ENCODE results near the gene DACH1. TPM values are rescaled to one million over a fixed set of nuclear protein-coding genes. Genes with fewer than 3 reads are reported as not detected.

DACH1 gene
- total RNA-seq, 4 donors from 2014 or later = 1.5 to 17.3 (median 3.3) TPM

GRCh38 chr13:71481046-71481445, 386.0 kb downstream of the DACH1 start:
- intact Hi-C loops (cut with DNase I; ENCODE audit: low total_unique reads) (loop anchor here (10.0 kb wide), 1 partner anchor 444 kb away; no protein-coding TSS in a partner anchor), in situ Hi-C loops (cut with MboI; ENCODE audit: low pct_ligation_motif_present in 1 of 4, low pct_unique_long_range_greater_than_20kb in 1 of 4, low sequenced_read_pairs in 3 of 4) (no loop called here)
- no peak overlapping the region for H3K27ac ChIP-seq
- no peaks in the 10 kb centered on the region for H3K9me3 ChIP-seq
- H3K27me3 ChIP-seq = no peaks in the 10 kb centered on the region
- no peaks in the 10 kb centered on the region for H3K4me1 ChIP-seq
- TF ChIP-seq POLR2AphosphoS5 (IDR thresholded peaks at IDR 0.05) (no peak), EP300 (IDR thresholded peaks at IDR 0.05; ENCODE audit: low read depth) (no peak), CTCF (IDR thresholded peaks at IDR 0.05) (no peak), POLR2A (IDR thresholded peaks at IDR 0.05) (no peak)
- WGBS, 2 donors (ENCODE audit: low coverage in 1 of 2) = 55 to 62% methylated on average over 1 of the region's 1 CpG
- DNase-seq = no peak
- H3K36me3 ChIP-seq = no peaks in the 10 kb centered on the region
- no peak overlapping the region for H3K4me3 ChIP-seq

- TF ChIP-seq EP300 (IDR thresholded peaks at IDR 0.05; ENCODE audit: low read depth) (no peak), CTCF (IDR thresholded peaks at IDR 0.05) (no peak), POLR2AphosphoS5 (IDR thresholded peaks at IDR 0.05) (no peak), POLR2A (IDR thresholded peaks at IDR 0.05) (no peak)
- no peaks in the 10 kb centered on the region for H3K27me3 ChIP-seq
- WGBS, 2 donors (ENCODE audit: low coverage in 1 of 2) = 83 to 84% methylated on average over 5 to 6 of the region's 6 CpGs
- H3K36me3 ChIP-seq = no peaks in the 10 kb centered on the region
- no peak for DNase-seq
- intact Hi-C loops (cut with DNase I; ENCODE audit: low total_unique reads) = no loop called here
- H3K9me3 ChIP-seq = no peaks in the 10 kb centered on the region
- no peak overlapping the region for H3K4me3 ChIP-seq
- H3K4me1 ChIP-seq = no peaks in the 10 kb centered on the region
- in situ Hi-C loops (cut with MboI; ENCODE audit: low pct_ligation_motif_present in 1 of 4, low pct_unique_long_range_greater_than_20kb in 1 of 4, low sequenced_read_pairs in 3 of 4) = no loop called here
- no peak overlapping the region for H3K27ac ChIP-seq
Observed at GRCh38 chr13:71477735-71478134, 389.3 kb downstream of the DACH1 start.

GRCh38 chr13:71474936-71475335, 392.1 kb downstream of the DACH1 start:
- no peak for DNase-seq
- Histone ChIP-seq H3K36me3 (no peaks in the 10 kb centered on the region), H3K27ac (no peak overlapping the region), H3K4me1 (no peaks in the 10 kb centered on the region), H3K4me3 (no peak overlapping the region), H3K9me3 (no peaks in the 10 kb centered on the region), H3K27me3 (no peaks in the 10 kb centered on the region)
- WGBS, 2 donors (ENCODE audit: low coverage in 1 of 2) = 77 to 79% methylated on average over 1 to 3 of the region's 3 CpGs
- intact Hi-C loops (cut with DNase I; ENCODE audit: low total_unique reads) (no loop called here), in situ Hi-C loops (cut with MboI; ENCODE audit: low pct_ligation_motif_present in 1 of 4, low pct_unique_long_range_greater_than_20kb in 1 of 4, low sequenced_read_pairs in 3 of 4) (no loop called here)
- TF ChIP-seq POLR2AphosphoS5 (IDR thresholded peaks at IDR 0.05) = no peak
- TF ChIP-seq CTCF (IDR thresholded peaks at IDR 0.05) = no peak
- no peak for TF ChIP-seq EP300 (IDR thresholded peaks at IDR 0.05; ENCODE audit: low read depth)
- no peak for TF ChIP-seq POLR2A (IDR thresholded peaks at IDR 0.05)

GRCh38 chr13:71469626-71470025, 397.4 kb downstream of the DACH1 start:
- H3K36me3 ChIP-seq = no peaks in the 10 kb centered on the region
- 53 to 79% methylated on average over 1 of the region's 1 CpG for WGBS, 2 donors (ENCODE audit: low coverage in 1 of 2)
- H3K4me1 ChIP-seq = no peaks in the 10 kb centered on the region
- H3K4me3 ChIP-seq = no peak overlapping the region
- TF ChIP-seq POLR2AphosphoS5 (IDR thresholded peaks at IDR 0.05) (no peak), EP300 (IDR thresholded peaks at IDR 0.05; ENCODE audit: low read depth) (no peak), POLR2A (IDR thresholded peaks at IDR 0.05) (no peak), CTCF (IDR thresholded peaks at IDR 0.05) (no peak)
- intact Hi-C loops (cut with DNase I; ENCODE audit: low total_unique reads) (no loop called here), in situ Hi-C loops (cut with MboI; ENCODE audit: low pct_ligation_motif_present in 1 of 4, low pct_unique_long_range_greater_than_20kb in 1 of 4, low sequenced_read_pairs in 3 of 4) (no loop called here)
- no peak overlapping the region for H3K27ac ChIP-seq
- no peaks in the 10 kb centered on the region for H3K27me3 ChIP-seq
- no peak for DNase-seq
- no peaks in the 10 kb centered on the region for H3K9me3 ChIP-seq
